NOMO-1 (cell line): ENCODE data around the gene FLG2.
A peak's percentile ranks its signal among the peaks of the same experiment; 100 is the strongest.

ENCODE experiments used
- DNase-seq, 2 experiments: peaks; one replicate each; lab custom pipeline; 2025; ENCODE audit not compliant: unreplicated experiment in 2 of 2; lab: John Stamatoyannopoulos, UW

Gene FLG2

DNA sequence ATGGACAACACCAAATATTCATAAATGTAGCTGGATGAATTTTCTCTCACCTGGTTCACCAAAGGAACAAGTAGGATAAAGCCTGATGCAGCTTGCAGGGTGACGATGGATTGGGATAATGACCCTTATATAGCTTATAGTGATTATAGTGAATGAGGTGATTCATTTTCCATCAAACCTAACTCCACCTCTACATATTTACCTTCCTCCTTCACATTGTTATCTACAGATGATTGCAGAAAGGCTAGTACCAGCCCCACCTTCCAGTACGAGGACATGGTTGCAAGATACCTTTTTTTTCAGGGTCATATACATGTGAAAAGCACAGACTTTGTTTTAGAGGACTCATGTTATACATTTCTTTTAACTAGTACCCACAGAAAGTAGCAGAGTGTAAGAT lies at the start of gene FLG2:
Gene FLG2, minus strand, starts transcription at position 101 of the 400 bp plus-strand sequence. CDS start 1,122 bp downstream, outside the sequence.
- DNase-seq = no peak

DNA sequence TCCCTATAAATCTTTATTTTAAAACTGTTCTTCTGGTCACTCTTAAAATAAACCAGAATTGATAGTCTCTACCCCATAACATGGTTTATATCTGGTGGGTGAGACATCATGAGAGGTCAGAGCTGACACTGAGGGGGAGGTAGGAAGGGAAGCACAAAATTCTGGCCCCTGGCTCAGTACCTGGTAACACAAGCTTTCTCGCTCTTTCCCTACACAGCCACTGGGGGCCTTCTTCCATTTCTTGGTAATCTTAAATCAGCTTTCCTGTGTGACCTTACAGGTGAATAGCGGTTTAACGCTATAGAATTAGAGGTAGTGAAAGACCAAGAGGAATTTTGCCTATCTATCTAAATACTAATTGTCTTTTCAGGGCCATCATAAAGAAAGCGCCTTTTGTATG lies 48.9 kb upstream of the FLG2 start:
- no peak for DNase-seq

DNA sequence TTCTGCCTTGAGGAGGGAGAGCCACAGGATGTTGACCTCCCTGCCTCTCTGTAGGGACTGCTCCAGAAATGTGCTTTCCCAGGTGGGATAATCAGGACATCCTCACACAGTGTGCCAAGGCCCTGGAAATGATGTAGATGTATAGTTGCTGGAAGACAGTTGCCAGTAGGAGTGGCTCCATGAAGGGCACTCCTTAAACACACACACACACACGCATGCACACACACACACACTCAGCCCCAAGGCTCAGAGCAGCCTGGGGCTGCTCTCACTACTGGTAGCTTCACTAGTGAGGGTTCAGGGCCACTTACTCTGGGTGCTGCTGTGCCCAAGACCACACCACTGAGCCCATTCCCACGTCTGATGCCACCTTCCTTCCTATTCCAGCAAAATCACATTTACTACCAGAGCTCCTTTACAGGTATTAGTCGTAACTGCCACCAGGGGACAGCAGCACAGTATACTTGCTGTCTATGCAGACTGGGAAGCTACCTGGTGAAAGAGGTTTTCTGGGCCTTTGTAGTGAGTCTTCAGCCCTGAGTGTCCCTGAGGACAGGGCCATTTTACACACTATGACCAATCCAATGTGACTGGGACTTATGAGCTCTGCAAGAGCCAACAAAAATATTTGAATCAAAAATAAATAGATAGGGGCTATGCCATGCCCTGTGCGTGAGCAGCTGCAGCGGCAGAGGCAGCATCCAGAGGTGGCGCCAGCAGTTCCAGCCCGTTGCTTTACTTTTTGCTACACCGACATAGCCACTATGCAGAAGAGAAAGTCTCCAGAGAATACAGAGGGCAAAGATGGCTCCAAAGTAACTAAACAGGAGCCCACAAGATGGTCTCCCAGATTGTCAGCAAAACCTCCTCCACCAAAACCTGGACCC lies 39.2 kb upstream of the FLG2 start:
- DNase-seq = no peak

DNA sequence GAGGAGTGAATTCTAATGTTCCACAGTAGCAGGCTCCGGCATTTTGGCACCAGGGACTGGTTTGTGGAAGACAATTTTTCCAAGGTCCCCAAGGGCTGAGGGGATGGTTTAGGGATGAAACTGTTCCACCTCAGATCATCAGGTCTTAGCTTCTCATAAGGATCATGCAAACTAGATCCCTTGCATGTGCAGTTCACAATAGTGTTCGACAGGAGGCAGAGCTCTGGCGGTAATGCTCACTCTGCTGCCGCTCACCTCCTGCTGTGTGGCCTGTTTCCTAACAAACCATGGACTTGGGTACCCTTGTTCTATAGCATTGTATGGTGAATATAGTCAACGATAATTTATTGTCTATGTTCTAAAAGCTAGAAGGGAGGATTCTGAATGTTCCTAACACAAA lies 37.7 kb upstream of the FLG2 start:
- DNase-seq = no peak

DNA sequence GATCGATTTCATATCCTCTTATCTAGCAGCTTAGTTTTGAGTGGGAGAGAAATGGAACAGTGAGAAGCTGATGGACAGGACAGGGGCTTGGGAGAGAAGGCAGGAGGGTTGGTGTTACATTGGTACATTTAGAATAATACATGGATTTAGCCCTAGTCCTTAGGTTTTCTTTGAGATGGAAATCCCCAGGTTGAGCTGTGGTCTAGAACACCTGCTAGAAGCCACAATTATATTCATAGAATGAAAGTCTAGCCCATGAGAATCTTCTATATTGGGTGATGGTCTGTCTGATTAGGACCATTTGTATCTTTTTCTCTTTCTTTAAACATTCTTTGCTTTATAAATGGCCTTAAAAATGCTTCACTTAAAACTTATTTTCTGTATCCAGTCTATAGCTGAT lies 34.3 kb upstream of the FLG2 start:
- no peak for DNase-seq

DNA sequence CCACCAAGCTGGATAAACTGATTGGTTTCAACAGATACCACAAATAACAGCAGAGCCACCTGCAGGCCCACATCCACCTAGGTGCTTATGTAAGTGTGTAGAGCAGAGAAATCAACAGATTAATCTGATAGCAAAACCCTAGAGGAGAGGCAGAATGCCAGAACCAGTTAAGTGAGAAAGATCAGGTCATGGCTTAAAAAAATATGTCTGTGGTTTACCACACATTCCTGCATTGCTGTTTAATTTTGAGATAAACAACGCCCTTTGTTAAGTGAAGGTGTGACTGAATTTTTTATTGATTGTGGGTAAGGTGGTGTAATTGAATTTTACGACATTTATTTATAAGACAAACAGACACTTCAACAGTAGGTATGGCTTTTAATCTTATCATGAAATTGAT lies 33.1 kb upstream of the FLG2 start:
- no peak for DNase-seq

DNA sequence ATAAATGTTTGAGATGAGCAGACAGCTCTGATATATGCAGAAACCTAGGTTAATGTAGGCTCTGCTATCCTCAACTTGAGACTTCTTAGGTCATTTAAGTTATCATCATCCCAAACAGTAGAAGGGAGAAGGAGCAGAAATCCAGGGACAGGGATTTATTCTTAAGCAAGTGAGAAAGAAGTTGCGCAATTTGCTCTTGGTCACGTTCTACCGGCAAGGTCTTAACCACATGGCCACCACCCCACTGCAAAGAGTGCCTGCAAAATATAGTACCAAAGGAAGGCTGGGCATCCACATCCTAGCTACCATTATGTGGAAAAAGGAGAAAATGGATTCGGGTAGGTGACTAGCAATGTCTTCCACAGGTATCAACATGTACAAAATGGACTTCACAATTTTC lies 29.1 kb upstream of the FLG2 start:
- DNase-seq = no peak

DNA sequence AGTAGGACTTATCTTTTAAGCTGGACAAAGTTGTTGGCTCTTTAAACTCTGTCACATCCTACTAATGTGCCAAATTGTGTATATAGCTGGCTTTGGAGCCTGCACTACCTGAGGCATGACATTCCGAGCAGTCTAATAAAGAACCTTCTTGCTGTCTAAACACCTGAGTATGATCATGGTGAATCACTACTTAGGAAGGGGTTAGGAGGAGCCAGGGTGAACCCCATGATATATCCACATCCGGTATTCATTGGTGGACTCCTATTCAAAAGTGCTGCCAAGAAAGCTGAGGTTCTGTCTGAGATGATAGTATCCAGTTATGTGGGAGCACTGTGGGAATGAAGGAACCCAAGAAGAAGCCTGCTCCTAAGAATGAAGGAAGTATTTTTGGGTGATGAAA lies 27.1 kb upstream of the FLG2 start:
- DNase-seq = no peak

DNA sequence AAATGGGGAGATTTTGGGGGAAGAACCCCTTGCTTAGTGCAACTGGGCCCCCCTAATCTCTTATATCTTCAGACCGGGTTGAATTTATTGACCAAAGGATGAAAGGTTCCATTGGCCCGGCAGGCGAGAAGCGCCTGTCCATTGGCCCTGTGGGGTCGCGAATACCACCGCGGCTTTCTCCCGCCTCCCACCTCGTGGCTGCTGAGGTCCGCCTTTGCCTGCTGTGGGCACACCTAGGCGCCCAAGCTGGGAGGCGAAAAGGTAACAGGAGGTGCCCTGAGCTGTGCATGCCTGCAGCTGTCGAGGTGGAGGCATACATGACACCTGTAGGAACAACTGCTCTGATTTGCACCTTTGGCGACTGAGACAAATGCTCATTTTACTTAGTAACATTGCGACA lies 21.1 kb upstream of the FLG2 start:
- no peak for DNase-seq

DNA sequence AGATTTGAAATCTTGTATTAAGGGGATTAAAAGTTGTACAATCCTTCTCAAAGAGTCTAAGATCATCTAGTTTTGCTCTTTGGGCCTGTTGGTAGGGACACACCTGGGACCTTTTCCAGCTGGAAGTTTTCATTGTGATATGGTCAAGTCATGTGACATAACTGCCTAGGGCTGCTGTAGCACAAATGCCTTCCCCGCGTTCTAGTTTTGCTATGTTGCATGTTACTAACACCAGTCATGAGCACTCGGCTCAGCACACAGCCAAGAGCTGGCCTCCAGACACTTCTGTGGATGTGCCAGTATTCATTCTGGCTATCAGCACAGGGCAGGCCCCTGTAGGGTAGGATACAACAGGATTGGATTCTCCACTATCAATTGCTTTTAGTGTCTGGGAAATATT lies 14.6 kb upstream of the FLG2 start:
- DNase-seq = no peak

DNA sequence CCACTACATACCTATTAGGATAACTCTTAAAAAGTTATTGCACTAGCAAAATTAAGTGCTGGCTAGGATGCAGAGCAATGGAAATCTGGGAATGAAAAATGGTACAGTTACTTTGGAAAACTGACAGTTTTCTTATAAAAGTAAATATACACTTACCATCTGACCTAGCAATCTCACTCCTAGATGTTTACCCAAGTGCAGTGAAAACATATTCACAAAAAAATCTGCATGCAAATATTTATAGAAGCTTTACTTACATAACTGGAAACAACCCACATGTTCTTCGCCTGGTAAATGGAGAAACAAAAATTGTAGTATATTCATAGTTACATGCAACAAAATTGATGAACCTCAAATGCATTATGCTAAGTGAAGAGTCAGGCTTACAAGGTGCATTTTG lies 12.9 kb upstream of the FLG2 start:
- no peak for DNase-seq

DNA sequence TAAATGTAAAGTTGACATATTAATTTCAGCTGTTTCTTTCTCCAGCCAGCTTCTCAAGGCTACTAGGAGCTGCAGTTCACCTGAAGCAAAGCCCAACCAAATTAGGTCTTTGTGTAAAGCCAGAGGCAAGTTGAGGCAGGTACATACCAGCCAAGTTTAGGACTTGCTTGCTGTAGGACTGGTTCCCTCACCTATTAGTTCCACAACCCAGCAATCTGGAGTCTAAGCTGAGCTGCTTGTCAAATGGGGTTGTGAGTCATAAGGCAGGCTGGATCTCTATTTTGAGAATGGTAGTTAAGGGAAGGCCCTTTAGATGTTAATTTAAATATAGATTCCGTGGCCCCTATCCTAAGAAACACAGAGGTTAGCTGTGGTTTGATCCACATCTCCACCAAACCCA lies 7.6 kb upstream of the FLG2 start:
- DNase-seq = no peak

DNA sequence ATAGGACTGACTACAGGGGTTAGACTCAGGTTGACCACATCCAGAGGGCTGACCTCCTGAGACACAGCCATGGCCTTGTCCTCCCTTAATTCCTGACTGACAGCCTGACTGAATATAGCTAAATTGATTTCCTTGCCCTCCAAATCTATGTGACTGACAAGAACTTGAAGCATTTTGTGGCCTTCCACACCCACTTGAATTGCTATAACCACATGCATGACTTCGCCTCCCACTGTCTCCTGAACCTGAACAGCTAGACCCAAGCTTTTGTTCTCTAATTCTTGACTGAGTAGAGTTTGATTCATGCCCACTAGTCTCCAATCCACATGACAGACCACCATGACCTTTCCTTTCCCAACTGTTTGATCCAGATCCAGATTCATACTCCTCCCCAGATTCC lies 3.1 kb downstream of the FLG2 start:
- DNase-seq = no peak

DNA sequence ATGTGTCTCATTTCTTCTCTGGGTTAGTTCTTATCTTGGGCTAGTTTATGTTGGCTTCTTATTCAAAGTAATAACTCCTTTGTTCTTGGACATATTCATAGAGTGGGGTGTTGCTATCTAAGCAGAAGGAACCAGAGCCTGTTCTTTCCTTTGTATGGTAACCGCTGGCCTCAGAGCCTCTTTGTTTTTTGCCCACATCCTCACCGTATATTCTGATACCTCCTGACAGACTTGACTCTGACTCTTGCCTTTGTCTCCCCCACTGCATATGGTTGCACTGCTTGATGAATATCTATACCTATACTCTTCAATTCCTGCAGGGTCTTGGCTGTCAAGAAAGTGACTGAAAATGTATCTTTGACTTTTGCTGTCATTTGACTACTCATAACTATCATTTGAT lies 10.2 kb downstream of the FLG2 start:
- no peak for DNase-seq

DNA sequence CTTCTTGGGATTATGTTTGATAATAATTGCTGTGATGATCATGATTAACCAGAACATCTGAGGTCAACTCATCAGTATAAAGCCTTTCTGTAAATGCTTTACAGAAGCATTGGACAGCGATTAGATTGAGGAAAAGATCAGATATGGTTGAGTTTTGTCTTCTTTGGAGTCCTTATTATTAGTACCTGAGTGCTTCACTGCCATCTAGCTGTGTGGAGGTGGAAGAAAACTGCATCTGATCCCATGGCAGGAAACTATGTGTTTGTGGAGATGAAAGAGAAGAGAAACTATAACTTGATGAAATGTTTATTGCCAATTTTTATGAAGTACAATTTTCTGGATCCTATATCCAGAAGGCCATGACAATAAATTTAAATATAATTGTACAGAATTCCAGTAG lies 11.4 kb downstream of the FLG2 start:
- no peak for DNase-seq

DNA sequence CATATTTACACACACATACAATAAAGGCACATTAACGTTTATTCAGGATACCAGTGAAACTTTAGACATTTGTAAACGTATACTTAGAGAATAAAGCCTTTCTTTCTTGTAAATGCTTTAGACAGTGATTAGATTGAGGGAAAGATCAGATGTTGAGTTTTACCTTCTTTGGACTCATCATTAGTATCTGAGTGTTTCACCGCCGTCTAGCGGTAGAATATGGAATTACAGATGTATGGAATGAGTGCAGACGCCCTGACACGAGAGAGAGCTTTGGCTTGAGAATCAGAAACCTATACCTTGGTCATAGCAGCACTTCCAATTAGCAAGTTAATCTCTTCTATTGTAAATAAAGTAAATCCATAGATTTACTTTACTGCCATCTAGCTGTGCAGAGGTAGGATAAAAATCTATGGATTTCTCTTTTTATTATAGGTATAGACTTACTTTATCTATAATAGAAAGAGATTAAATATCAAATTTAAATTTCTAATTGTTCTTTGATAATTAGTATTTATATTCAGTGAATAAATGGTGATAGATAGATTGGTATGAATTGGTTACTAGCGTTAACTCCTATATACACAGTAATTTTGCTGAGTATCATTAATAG lies 12.6 kb downstream of the FLG2 start:
- DNase-seq = peak in 1 of 2 experiments; percentile 41

DNA sequence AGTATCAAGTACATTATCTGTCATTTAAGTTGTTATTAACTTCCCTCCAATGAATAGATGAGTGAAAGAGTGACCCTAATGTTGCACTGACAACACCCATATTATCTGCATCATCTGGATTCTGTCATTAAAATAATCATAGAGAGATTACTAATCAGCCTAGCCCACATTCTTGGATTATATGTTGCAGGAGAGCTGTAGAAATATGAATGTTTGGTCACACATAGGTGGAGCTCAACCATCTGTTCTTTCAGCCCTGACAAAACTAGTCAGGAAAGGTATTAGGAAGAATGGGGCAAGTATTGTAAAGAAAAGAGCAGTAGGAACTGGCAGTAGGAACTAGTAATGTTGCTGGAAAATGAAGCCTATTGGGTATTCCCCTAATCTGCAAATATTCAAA lies 15.4 kb downstream of the FLG2 start:
- no peak for DNase-seq

DNA sequence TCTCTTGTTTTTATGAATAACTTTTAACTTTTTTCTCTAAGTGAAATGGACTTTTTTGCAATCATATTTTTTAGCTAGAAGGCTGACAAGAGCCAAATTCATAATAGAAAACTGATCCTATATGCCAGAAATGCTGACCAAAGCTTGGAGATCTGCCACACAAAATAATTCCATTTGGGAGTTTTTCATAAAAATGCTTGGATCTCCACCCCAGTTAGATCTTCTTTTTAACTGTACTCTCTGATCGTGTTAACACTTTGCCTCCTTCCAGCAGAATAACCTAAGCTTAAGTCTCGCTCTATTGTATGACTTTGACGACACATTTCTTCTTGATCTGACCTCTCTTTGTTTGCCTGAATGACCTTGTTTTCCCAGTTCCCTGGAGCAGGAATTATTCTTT lies 16.8 kb downstream of the FLG2 start:
- DNase-seq = no peak

DNA sequence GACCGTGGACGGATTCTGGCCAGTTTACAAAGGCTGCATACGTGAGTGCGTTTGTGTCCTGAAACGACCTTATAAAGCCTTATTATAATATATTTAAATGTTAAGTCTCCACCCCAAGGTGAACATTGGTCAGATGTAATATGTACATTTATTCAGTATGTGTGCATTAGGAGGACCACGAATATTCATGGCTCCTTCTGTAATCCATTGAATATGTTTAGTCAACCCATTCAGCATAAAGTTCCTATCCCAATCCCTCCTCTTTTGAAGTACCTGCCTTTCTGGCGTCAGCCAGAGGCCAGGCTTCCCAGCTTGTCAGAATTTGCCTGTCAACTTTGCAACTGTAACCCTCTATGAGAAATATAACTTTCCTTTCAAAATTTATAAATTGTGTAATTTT lies 24.4 kb downstream of the FLG2 start:
- DNase-seq = no peak

DNA sequence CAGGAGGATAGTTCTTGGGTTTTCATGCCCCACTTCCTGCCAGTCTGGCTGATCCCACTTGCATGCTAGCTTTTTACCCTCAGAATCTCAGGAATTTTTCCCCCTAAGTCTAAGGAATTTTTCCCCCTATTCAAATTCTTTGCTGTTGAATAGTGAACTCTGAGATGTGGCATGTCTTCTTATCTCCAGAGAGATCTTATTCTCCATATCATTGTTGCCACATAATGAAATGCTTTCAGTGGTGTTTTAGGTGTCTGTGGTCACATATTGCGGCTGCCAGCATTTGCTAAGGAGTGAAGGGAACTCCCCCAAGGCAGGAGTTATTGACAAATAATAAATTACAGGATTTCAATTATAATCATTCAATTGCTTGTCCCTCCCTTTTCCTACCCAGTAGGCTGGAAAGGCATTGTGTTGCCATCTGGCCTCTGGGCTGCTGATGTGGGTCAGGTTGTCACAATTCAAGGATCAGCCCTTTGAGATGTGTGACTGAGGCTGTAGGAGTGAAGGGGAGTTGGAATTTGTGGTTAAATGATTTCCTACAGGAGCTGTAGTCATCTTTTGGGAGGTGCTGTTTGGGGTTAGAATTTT lies 30.9 kb downstream of the FLG2 start:
- no peak for DNase-seq

DNA sequence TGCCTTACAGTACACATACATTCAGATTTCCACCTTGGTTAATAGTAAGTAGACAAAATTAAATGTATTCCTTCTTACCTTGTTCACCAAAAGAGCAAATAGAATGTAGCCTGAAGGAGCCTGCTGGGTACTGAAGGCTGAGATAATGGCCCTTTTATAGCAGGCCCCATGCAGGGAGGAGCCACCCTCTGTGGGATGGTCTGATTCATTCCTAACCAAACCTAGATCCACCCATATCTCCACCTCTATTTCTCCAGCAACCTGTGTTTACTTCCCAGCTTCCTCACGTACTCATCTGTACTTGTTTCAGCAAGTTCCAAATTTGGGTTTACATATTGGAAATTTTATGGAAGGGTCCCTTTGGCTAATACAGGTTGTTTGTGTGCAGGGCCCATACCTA lies 34.7 kb downstream of the FLG2 start, which contains the start of gene FLG:
Gene FLG, minus strand, starts transcription at position 129 of the 400 bp plus-strand sequence. CDS start 9,783 bp downstream, outside the sequence.
- DNase-seq = no peak

DNA sequence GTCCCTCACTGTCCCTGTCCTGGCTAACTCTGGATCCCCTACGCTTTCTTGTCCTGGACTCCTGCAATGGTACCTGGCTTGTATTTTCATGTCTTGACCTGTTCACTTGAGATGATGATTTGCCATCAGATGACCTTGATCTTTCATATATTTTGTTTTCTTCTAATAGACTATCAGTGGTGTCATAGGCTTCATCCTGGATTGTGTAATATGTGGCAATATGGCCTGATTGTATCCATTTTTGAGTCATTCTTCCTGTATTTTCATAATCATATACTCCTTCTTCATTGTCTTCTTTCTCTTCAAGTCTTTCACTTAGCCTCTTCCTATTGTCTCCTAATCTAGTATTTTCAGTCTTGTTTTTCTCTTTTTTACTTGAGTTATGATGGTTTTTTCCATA lies 45.8 kb downstream of the FLG2 start:
- no peak for DNase-seq
